Measurements from ENCODE around the gene STMN3. TPM values are rescaled to one million over a fixed set of nuclear protein-coding genes. Genes with fewer than 3 reads are reported as not detected.
"Not testable (repeated sequence)": the region's sequence is repeated elsewhere in the genome, so short reads cannot be mapped to it uniquely, and the experiment has no call there.

The STMN3 gene
- total RNA-seq, 2 donors from 2014 or later: 21.2 to 24.5 TPM

- no peak overlapping the region for H3K4me3 ChIP-seq
- TF ChIP-seq CTCF (IDR thresholded peaks at IDR 0.05) (no peak), POLR2A (IDR thresholded peaks at IDR 0.05) (no peak), POLR2AphosphoS5 (IDR thresholded peaks at IDR 0.05) (no peak)
- no peaks in the 10 kb centered on the region for H3K36me3 ChIP-seq
- no peak for DNase-seq (ENCODE audit: low spot score)
- H3K4me1 ChIP-seq (replicated peaks): no peaks in the 10 kb centered on the region
- WGBS: 89% methylated on average over 17 of the region's 17 CpGs
- no peaks in the 10 kb centered on the region for H3K27me3 ChIP-seq (replicated peaks; ENCODE audit: insufficient read depth)
- no peak overlapping the region for H3K27ac ChIP-seq
- H3K9me3 ChIP-seq: no peaks in the 10 kb centered on the region
- intact Hi-C loops (cut with DNase I): no loop called here
Observed at GRCh38 chr20:63610581-63611435, 42.4 kb downstream of the STMN3 start.

- WGBS: 83% methylated on average over 9 of the region's 9 CpGs
- DNase-seq (ENCODE audit: low spot score): no peak
- Histone ChIP-seq H3K27me3 (replicated peaks; ENCODE audit: insufficient read depth) (no peaks in the 10 kb centered on the region), H3K4me1 (replicated peaks) (no peaks in the 10 kb centered on the region), H3K4me3 (no peak overlapping the region), H3K36me3 (peaks cover 0 to 8% of the 10 kb centered on the region in 2 donors), H3K9me3 (no peaks in the 10 kb centered on the region), H3K27ac (no peak overlapping the region)
- TF ChIP-seq POLR2AphosphoS5 (IDR thresholded peaks at IDR 0.05) (no peak), POLR2A (IDR thresholded peaks at IDR 0.05) (no peak), CTCF (IDR thresholded peaks at IDR 0.05) (no peak)
- intact Hi-C loops (cut with DNase I): no loop called here
Observed at GRCh38 chr20:63606686-63607085, 46.5 kb downstream of the STMN3 start.

GRCh38 chr20:63602321-63602720 is 50.9 kb downstream of the STMN3 start:
- intact Hi-C loops (cut with DNase I): no loop called here
- no peaks in the 10 kb centered on the region for H3K9me3 ChIP-seq
- H3K36me3 ChIP-seq: peaks cover 0 to 8% of the 10 kb centered on the region in 2 donors
- H3K4me1 ChIP-seq (replicated peaks): no peaks in the 10 kb centered on the region
- no peak overlapping the region for H3K4me3 ChIP-seq
- no peak for DNase-seq (ENCODE audit: low spot score)
- 90% methylated on average over 3 of the region's 3 CpGs for WGBS
- no peaks in the 10 kb centered on the region for H3K27me3 ChIP-seq (replicated peaks; ENCODE audit: insufficient read depth)
- no peak for TF ChIP-seq POLR2AphosphoS5 (IDR thresholded peaks at IDR 0.05)
- TF ChIP-seq POLR2A (IDR thresholded peaks at IDR 0.05): no peak
- no peak for TF ChIP-seq CTCF (IDR thresholded peaks at IDR 0.05)
- H3K27ac ChIP-seq: no peak overlapping the region

GRCh38 chr20:63601679-63602078 is 51.5 kb downstream of the STMN3 start:
- H3K36me3 ChIP-seq; H3K27me3 ChIP-seq (replicated peaks; ENCODE audit: insufficient read depth); intact Hi-C loops (cut with DNase I); H3K4me1 ChIP-seq (replicated peaks); DNase-seq (ENCODE audit: low spot score); H3K4me3 ChIP-seq; H3K9me3 ChIP-seq; H3K27ac ChIP-seq: not testable (repeated sequence)
- WGBS: 84% methylated on average over 8 of the region's 8 CpGs

GRCh38 chr20:63599396-63600050 is 53.7 kb downstream of the STMN3 start:
- DNase-seq (ENCODE audit: low spot score): no peak
- 94% methylated on average over 27 of the region's 27 CpGs for WGBS
- H3K36me3 ChIP-seq: peaks cover 0 to 8% of the 10 kb centered on the region in 2 donors

More at GRCh38 chr20:63599396-63600050, 53.7 kb downstream of the STMN3 start:
- Histone ChIP-seq H3K9me3 (no peaks in the 10 kb centered on the region), H3K4me3 (no peak overlapping the region), H3K27ac (no peak overlapping the region), H3K4me1 (replicated peaks) (no peaks in the 10 kb centered on the region), H3K27me3 (replicated peaks; ENCODE audit: insufficient read depth) (no peaks in the 10 kb centered on the region)
- TF ChIP-seq POLR2AphosphoS5 (IDR thresholded peaks at IDR 0.05) (no peak), POLR2A (IDR thresholded peaks at IDR 0.05) (no peak), CTCF (IDR thresholded peaks at IDR 0.05) (no peak)
- intact Hi-C loops (cut with DNase I): no loop called here
